HG03103 (cell line): Measurements from ENCODE around the gene ZMYND8.
"Not testable (repeated sequence)": the region's sequence is repeated elsewhere in the genome, so short reads cannot be mapped to it uniquely, and the experiment has no call there.

Experiments
- ATAC-seq: cut with Tn5 transposase; IDR thresholded peaks from one replicate; pipeline ENCODE4 v1.9.1; 2021; ENCODE audit warnings: low read depth; ENCODE audit not compliant: unreplicated experiment

The ZMYND8 gene

DNA sequence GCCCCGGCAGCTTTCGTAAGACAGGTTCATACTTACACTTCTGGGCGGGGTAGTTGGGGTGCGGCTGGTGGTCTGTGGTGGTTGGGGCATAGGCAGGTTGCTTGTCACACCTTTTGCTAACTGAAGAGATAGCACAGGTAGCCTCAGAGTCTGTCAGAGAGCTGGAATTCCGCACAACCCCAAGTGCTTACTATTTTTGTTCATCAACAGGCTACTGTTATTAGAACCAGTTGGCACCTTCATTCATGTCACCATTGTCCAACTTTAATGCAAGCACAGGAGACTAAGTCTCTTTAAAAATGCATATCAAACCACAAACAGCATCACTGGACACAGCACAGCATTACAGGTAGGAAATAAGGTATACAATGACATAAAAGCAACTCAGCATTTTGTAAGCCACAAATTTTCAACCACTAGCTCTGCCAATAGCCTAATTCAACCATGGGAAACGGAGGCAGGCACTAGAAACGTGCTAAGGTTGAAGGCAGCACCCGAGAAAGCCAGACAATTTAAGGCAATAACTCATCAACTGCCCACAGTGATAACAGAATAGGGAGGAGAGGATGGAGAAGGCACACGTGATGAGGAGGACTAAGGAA is 143.8 kb downstream of the ZMYND8 start:
- ATAC-seq: no peak

DNA sequence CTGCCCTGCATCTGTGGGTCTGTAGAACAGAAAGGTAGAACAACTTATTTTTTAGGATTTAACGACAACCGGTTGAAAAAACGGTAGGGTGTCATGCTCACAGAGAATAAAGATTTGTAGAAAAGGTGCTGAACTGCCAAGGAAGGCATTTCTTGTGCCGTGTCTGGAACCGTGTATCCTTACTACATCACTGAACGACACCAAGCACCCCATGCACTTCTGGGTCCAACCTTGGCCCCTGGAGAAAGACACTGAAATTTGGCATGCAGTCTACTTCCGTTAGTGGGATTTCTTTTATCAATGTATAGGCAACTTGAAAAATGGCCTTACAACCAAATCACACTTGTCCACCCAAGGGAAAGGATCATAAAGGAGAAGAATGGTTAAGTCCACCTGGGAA is 145.5 kb downstream of the ZMYND8 start:
- no peak for ATAC-seq

DNA sequence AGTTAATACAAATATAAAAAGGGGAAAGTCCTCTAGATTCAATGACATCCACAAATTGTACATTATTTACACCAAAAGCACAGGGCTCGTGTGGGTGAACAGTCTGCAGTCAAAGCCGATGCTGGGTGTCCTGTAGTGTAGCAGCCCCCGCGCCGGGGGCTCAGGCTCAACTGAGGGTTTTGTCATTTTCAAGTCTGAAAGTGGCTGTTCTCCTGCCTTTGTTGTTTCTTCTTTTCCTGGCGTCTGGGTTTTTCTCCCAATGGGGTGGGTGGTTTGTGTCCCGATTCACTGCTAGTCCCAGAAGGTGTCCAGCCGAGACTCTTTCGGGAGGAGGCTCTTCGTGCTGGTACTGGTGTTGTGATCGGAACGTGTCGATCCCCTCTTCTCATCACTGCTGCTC is 146.0 kb downstream of the ZMYND8 start:
- ATAC-seq: no peak

DNA sequence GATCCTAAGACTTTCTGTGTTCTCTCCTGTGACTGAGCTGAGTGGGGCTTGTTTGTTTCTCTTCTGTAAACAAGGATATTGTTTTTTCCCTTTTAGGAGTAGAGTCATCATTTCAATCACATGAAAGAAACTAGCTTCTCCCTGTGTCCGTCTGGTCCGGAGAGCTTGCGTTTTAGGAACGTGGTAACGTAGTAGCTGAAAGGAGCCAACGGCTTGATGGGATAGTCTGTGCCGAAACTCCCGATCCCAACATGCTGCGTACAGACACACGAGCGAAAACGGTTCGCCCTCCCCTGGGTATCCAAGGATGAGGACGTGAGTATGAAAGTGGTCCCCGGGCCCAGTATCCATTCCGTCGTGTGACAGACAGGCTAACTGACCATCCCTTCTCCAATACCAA is 146.5 kb downstream of the ZMYND8 start:
- no peak for ATAC-seq

DNA sequence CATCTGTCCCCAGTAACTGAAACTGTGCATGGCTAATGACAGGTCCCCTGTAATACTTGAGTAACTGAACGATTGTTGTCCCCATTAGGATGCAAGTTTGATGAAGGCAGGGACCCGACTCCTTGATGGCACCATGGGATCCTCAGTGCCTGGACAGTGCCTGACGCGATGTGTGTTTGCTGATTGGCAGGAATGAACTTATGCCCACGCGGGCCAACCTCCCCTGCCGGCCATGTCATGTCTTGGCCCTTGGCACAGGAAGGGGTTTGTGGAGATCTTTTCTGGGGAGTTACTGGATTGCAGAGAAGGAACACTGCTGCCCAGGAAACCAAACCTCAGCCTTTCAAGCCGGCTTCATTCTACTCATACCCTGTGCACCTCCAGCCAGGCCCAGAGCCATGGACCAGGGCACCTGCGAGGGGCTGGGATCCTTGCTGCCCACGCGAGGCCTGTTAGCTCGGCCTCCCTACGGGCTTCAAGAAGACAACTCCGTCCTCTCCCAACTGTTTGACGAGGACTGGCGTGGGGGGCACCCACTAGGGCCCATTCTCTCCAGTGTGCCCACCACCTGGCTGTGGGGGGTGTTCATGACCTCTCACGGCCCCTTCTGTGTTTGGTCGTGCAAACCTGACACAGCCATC is 147.8 kb downstream of the ZMYND8 start:
- no peak for ATAC-seq

DNA sequence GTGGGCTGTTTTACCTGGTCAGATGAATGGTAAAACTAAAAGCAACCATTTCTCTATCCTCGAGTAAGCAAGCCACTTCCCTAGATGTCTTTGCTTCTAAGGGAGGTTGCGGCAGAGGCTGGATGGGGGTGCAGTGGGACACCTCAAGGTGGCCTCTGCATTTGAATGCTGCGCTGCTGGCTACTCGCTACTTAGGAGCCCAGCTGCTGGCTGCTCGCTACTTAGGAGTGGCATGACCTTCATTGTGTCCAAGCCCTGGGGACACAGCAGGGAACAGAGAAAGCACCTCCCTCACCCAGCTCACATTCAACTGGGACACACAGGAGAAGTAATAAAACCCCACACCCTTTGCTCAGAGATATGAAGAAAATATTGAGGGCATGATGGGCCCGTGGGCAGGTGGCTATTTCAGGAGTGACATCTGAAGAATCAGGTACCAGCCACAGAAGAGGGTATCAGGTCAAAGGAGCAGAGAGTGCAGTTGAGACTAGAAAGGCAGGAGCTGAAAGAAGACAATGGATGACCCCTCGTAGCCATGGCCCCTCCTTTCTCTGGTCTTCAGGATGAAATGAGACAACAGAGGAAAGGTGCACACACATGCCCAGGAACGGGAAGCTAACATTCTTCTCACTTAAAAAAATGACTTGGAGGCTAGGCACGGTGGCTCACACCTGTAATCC is 149.4 kb downstream of the ZMYND8 start:
- ATAC-seq: no peak

DNA sequence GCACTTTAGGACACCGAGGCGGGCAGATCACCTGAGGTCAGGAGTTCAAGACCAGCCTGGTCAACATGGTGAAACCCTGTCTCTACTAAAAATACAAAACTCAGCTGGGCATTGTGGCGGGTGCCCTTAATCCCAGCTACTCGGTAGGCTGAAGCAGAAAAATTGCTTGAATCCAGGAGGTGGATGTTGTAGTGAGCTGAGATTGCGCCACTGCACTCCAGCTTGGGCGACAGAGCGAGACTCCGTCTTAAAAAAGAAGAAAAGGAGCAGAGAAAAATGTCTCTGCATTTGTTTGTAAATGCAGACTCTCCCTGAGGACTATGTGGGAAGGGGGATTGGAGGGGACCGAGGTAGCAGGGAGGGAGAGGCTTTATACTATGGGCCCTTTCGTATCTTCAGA is 149.9 kb downstream of the ZMYND8 start:
- ATAC-seq: not testable (repeated sequence)

DNA sequence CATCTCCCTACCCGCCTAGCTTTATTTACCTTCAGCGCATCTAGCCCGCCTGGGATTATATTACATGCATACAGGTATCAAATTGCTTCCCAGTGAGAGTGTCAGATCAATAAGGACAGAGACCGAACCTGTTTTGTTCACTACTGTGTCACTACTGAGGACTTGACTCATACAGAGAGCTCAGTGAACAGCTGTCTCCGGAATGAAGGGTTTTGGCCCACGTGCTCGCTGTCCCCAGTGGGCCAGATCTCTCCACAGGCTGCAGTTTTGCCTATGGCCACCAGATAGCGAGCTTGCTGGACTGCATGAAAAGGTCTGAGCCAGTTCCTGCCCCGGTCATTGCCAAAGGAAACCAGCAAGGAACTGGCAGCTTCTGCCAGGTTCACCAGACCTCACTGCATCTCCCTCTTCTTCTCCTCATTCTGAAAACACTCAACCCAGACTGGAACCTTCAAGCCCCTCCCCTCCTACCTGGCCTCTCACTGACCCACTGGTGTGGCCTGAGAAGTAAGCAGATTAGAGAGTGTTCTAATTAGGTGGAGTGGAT is 150.8 kb downstream of the ZMYND8 start:
- ATAC-seq: no peak

DNA sequence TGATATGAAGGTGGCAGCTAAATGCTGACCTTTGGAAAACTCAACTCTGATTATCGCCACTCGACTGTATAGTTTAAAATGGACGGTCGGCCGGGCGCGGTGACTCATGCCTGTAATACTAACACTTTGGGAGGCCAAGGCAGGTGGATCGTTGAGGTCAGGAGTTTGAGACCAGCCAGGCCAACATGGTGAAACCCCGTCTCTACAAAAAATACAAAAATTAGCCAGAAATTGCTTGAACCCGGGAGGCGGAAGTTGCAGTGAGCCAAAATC is 151.7 kb downstream of the ZMYND8 start:
- not testable (repeated sequence) for ATAC-seq

DNA sequence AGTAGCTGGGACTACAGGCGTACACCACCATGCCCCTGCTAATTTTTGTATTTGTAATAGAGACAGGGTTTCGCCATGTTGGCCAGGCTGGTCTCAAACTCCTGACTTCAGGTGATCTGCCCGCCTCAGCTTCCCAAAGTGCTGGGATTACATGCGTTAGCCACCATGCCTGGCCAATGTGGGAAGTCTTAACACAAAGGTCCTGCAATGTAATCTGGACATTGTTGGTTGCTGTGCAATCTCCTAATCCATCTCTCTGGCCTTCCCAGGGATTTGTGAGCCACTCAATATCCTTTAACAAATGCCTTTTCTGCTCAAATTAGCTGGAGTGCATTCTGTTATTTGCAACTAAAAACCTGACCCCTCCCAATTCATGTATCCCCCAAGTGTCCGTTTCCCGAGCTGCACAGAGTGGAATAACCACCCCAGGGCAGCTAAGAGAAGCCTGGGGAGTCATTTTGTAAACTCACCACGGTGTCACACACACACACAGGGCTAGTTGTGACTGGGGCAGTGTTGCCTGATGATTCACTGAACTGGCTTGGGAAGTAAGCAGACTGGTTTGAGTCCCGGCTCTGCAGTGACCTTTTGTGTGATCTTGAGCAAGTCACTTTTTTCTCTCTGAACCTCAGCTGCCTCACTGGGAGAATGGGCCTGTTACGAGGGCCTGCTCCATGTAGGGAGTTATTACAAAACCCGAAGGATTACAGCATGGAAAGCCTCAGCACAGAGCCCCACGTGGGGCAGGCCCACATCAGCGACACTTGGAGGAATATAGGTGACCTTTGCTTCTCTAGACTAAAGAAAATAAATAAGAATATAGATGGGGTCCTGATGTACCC is 152.3 kb downstream of the ZMYND8 start:
- no peak for ATAC-seq

DNA sequence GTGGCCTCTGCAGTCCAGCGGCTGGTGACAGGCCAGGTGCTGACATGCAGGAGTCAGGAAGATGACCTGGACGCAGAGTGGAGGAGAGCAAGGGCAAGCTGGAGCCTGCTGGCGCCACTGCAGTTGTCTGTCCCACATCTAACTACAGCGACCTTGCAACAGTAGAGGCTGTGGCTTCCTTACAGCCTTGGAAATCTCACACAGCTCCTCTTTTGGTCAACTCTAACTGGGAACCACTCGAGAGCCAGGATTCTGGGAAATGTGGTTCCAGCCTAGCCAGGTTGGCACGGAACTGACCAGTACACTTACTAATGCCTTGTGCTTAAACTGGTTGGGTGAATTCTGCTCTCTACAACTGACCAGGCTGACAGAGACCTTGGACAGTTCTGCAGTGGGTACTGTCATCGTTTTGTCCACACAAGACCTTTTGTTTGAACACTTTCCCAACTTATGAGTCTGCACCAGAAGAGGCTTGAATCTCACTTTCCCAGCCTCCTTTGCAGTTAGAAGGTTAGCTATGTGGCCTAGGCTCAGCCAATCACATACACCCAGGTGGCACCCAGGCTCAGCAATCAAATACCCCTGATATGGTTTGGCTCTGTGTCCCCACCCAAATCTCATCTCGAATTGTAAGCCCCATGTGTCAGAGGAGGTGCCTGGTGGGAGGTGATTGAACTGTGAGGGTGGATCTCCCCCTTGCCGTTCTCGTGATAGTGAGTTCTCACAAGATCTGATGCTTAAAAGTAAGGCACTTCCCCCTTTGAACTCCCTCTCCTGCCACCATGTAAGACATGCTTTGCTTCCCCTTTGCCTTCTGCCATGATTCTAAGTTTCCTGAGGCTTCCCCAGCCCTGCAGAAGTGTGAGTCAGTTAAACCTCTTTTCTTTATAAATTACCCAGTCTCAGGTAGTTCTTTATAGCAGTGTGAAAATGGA is 153.5 kb downstream of the ZMYND8 start:
- ATAC-seq: no peak

DNA sequence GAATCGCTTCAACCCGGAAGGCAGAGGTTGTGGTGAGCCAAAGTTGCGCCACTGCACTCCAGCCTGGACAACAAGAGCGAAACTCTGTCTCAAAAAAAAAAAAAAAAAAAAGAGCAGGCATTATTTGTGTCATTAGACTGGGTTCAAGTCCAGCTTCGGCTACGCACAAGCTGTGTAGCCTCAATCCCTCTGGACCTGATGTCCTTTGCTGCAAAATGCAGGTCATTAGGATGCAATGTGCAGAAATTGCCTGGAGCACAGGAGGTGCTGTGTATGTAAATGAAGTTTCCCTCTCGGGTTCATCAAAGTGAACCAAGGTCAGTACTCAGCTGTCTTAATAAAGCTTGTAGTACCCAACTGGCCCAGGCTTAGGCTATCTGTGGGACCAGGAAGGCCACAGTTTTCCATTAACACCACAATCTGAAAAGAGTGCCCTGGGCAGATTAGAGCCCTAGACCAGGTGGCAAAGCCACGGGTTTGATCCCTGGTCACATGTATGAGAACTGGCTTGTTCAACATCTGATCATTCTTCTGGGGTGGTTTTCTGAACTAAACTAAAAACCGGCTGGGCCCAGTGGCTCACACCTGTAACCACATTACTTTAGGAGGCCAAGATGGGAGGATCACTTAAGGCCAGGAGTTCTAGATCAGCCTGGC is 155.3 kb downstream of the ZMYND8 start:
- ATAC-seq: no peak

DNA sequence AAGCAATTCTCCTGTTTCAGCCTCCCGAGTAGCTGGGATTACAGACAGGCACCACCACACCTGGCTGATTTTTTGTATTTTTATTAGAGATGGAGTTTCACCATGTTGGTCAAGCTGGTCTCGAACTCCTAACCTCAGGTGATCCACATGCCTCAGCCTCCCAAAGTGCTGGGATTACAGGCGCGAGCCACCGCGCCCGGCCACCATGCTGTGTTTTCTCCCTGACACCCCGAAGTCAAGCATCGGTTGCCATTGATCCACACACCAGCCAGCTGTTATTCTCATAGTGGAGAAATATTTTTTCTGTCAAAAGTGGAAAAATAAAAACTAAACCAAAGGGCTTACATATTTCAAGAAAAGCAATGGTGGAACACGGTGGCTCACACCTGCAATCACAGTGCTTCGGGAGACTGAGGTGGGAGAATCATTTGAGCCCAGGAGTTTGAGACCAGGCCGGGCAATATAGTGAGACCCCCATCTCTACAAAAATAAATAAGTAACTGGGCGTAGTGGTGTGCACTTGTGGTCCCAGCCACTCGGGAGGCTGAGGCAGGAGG is 157.4 kb downstream of the ZMYND8 start:
- no peak for ATAC-seq

DNA sequence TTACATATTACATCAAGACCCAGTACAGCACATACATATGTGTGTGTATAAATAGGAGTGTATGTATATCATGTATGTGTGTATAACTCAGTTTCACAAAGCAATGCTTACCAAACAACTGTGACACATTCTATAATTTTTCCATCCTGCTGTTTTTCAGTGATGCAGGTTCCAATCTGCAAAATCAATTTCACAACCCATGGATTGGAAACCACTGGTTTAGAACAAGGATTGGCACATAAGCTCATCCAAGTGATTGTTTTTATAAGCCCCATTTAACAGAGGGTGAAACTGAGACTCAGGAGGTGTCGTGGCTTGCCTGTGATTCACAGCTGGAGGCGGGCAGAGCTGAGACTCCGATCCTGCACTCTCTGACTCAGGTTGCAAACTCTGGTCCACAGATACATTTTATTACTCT is 158.2 kb downstream of the ZMYND8 start:
- no peak for ATAC-seq

DNA sequence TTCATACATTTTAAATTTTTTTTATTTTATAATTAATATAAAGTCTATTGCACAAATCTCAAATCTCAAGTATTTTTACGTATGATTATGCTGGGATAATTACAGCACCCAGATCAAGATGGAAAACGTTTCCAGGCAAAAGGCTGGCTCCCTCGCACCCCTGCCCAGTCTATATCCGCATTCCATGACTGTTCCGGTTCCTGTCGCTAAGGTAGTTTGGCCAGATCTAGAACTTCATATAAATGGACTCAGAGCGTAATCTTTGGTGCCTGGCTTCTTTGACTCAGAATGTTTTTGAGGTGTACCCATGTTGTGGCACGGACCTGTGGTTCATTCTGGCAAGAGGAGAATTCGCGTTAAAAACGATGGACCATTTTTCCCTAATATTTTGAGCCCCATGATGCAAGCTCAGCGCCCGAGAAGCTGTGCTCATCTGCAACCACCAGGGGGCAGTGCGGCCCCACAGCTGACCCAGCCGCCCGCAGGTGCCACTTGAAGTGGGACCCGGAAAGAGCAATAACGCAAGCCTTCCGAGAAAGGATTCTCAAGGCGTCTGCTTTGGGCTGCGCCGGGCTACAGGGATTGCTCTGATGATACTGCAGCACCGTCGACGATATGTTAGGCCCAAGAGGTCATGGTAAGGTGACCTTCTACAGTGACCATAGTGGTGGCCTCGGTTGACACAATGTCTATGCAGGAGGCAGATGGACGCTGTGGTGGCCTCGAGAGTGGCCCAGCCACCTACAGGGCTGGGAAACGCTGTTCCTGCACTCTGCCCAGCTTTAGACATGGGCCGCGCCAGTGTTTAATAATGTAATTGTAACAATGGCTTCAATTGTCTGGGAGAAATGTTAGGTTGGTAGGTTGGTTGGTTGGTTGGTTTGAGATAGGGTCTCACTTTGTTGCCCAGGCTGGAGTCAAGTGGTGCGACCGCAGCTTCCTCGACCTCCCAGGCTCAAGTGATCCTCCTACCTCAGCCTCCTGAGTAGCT is 160.1 kb downstream of the ZMYND8 start:
- ATAC-seq: no peak

DNA sequence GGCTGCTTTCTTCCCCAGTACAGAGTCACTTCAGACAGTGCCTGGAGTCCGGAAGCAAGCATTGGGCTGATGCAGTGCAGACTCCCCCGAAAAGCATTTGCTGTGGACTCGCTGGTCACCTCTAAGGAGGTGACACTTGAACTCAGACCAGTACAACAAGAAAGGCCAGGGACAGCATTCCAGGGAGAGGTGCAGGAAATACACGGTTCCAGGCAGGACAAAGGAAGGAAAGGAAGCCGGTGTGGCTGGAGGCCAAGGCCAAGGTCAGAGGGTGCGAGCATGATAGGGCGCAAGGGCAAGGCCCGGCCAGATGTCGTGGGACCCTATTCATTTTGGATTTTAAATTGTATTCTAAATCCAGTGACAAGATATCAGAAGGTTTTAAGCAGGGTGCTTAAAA is 160.9 kb downstream of the ZMYND8 start:
- no peak for ATAC-seq

DNA sequence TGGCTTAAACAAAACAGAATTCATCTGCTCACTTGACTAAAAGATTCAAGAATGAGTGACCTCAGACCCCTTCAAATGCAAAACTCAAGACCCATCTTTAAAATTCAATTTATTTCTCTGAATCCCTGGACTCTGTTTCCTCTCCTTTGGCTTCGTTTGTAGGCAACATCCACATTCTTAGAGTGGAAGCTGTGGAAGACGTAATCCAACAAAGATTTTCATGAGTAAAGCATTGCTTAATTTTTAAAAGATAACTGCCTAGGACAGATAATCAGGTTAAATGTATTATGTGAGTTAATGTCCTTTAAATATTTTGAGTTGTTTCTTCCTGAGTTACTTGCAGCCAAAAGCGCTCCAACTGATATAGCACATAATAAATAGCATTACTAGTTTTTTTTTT is 164.5 kb downstream of the ZMYND8 start:
- ATAC-seq: no peak

DNA sequence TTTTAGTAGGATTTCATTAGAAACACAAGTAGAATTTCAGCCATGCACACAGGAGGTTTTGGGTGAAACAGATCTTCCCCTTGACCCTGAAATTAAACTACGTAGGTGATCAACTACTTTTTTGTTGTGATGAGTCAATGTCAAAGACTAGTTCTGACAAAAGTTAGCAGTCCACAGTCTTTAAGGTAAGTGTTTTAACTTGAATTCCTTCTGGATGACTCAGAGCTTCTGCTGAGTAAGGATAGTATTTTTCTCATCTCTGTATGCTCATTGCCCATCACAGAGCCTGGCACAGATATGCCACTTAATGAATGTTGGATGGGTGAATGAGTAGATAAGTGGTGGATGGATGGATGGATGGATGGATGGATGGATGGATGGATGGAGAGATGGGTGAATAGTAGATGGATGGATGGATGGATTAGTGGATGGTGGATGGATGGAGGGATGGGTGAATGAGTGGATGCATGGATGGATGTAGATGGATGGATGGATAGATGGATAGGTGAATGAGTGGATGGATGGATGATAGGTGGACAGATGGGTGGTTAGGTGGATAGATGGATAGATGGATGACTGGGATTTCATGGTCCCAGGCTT is 165.3 kb downstream of the ZMYND8 start:
- ATAC-seq: no peak
